GM21717 (cell line): ENCODE data around the gene SLC34A2.
"Not testable (repeated sequence)": the region's sequence is repeated elsewhere in the genome, so short reads cannot be mapped to it uniquely, and the experiment has no call there.

ENCODE experiments used
- ATAC-seq: cut with Tn5 transposase; IDR thresholded peaks from one replicate; pipeline ENCODE4 v1.9.1; 2021; ENCODE audit warnings: mild to moderate bottlenecking, moderate library complexity; ENCODE audit not compliant: unreplicated experiment

Gene SLC34A2

DNA sequence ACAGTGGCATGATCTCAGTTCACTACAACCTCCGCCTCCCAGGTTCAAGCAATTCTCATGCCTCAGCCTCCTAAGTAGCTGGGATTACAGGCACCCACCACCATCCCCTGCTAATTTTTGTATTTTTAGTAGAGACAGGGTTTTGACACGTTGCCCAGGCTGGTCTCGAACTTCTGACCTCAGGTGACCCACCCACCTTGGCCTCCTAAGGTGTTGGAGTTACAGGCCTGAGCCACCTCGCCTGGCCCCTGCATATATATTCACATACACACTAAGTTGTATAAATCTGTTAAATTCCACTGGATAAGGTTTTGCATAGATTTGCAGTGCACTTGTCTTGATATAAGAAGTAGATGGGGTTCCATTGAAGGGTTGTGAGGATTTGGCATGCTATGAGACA, 5.8 kb downstream of the SLC34A2 start:
- ATAC-seq = not testable (repeated sequence)

DNA sequence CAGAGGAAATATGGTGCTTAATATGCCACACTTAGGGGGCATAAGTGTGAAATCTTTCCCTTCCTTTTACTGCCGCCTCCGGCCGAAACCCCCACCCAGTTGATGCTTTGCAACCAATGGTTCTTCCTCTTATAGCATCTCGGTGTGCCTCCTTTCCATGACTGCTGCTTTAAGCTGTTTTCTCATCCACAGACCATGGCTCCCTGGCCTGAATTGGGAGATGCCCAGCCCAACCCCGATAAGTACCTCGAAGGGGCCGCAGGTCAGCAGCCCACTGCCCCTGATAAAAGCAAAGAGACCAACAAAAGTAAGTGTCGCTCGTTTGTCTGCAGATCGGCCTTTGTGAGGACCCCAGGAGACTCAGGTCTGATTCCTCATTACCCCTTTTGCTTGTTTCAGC, 6.7 kb downstream of the SLC34A2 start:
- ATAC-seq = no peak

DNA sequence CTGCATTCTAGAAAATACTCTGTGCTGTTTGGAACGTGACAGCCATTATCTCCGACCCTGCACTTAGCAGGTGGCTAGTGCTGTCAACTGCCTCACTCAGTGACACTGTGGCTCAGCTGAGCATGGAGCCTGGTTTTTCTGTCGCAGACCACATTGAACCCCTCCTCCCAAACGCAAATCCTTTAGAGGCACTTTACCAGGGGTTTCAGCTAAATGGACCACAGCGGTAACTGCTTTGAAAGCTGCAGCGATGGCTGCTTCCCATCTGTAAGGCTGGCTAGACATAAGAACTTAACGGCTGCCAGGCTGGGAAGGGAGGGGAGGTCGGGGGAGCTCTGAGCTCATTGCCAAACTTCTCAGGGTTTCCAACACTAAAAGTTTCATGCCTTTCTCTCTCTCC, 8.1 kb downstream of the SLC34A2 start:
- ATAC-seq = no peak

GRCh38 chr4:25666031-25666630, 10.5 kb downstream of the SLC34A2 start:
- ATAC-seq = no peak

- ATAC-seq = no peak
Measured at GRCh38 chr4:25667931-25668557, 12.4 kb downstream of the SLC34A2 start.

DNA sequence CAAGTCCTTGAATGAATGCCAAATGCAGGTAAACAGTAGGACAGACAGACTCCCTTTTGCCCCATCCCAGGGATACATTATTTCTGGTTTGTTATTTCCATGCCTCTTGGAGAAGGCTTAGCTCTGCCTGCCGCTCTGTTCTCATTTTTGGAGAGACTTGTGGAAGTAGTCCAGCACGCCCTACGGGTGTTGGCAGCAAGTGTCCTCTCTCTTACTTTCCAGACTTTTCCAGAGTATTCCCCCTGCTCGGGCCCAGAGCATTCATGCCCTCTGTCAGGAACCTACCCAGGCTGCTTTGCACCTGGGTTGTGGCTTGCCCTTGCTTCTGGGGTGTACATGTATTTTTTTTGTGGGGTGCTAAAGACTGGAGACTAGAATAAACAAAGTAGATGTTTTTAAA, 15.3 kb downstream of the SLC34A2 start:
- no peak for ATAC-seq

DNA sequence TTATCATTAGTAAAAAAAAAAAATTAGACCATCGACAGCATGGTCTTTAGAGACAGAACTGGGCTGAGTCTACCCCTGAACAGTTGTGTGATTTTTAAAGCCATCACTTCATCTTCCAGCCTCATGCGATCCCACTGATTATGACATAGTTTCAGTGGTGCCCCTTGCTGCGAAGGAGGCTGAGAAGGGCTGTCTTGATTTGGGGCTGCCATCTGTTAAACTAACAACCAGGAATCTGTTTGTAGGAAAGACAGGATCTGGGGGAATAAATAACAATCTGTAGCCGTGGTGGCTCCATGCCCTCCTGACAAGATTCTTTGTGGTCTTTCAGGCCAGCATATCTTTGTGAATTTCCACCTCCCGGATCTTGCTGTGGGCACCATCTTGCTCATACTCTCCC, 17.1 kb downstream of the SLC34A2 start:
- no peak for ATAC-seq

DNA sequence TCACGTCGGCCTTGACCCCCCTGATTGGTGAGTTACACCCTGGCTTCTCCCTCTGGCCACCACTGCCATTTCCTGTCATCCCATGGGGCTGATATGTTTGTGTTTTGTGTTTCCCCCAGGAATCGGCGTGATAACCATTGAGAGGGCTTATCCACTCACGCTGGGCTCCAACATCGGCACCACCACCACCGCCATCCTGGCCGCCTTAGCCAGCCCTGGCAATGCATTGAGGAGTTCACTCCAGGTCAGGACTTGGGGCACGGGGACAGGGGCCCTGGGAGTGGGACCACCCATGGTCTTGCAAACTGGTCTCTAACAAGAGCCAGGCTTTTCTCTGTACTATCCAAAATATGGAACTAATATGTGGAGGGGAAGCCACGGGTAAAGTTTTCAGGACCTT, 18.7 kb downstream of the SLC34A2 start:
- ATAC-seq = no peak

GRCh38 chr4:25676221-25676620, 20.6 kb downstream of the SLC34A2 start:
- no peak for ATAC-seq

DNA sequence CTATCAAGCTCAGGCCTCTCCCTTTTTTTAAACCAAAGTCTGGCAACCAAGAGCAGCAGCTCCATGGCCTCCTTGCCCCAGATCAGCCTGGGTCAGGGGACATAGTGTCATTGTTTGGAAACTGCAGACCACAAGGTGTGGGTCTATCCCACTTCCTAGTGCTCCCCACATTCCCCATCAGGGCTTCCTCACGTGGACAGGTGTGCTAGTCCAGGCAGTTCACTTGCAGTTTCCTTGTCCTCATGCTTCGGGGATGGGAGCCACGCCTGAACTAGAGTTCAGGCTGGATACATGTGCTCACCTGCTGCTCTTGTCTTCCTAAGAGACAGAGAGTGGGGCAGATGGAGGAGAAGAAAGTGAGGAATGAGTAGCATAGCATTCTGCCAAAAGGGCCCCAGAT, 21.5 kb downstream of the SLC34A2 start:
- ATAC-seq = no peak

DNA sequence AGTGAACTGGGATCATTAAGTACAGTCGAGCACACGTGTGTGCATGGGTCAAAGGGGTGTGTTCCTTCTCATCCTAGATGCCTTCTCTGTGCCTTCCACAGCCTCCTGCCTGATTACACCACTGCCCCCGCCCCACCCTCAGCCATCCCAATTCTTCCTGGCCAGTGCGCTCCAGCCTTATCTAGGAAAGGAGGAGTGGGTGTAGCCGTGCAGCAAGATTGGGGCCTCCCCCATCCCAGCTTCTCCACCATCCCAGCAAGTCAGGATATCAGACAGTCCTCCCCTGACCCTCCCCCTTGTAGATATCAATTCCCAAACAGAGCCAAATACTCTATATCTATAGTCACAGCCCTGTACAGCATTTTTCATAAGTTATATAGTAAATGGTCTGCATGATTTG, 22.3 kb downstream of the SLC34A2 start:
- no peak for ATAC-seq

GRCh38 chr4:25687773-25688172, 32.1 kb downstream of the SLC34A2 start:
- ATAC-seq = no peak

- no peak for ATAC-seq
Measured at GRCh38 chr4:25694466-25694865, 38.8 kb downstream of the SLC34A2 start.

GRCh38 chr4:25696409-25696808, 40.8 kb downstream of the SLC34A2 start:
- no peak for ATAC-seq

- ATAC-seq = no peak
Measured at GRCh38 chr4:25697516-25697915, 41.9 kb downstream of the SLC34A2 start.

GRCh38 chr4:25700661-25701060, 45.0 kb downstream of the SLC34A2 start:
- ATAC-seq = no peak

DNA sequence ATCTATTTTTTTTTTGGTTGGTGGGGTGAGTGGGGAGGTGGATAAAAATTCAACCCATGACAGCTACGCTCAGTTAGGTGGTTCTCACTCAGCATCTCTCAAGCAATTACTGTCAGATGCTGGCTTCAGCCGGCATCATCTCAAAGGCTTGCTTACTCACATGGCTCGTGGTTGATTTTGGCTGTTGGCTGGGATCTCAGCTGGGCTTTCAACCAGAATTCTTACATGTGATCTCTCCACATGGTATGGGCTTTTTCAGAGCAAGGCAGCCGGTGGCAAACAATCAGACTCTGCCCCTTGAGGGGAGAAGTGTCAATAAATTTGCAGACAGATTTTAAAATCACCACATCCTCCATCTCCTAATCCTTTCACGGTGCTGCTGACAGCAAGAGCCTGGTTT, 47.2 kb downstream of the SLC34A2 start:
- ATAC-seq = no peak

- no peak for ATAC-seq
Measured at GRCh38 chr4:25703731-25704388, 48.2 kb downstream of the SLC34A2 start.

DNA sequence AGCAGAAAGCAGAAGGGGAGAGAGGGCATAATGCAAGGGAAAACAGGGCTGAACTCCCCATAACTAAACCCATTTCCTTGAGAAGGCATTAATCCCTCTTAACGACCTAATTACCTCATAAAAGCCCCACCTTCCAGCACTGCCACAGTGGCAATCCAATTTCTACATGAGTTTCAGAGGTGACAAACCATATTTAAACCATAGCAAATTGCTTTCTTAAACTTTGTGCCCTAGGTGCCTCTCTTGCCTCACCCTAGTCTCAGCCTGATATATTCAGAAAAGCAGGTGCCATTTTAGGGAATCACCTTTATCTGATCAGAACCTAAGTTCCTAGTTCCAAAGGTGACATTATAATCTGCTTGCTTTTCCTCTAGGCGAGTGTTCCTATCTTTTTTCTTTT, 48.9 kb downstream of the SLC34A2 start:
- ATAC-seq = no peak

DNA sequence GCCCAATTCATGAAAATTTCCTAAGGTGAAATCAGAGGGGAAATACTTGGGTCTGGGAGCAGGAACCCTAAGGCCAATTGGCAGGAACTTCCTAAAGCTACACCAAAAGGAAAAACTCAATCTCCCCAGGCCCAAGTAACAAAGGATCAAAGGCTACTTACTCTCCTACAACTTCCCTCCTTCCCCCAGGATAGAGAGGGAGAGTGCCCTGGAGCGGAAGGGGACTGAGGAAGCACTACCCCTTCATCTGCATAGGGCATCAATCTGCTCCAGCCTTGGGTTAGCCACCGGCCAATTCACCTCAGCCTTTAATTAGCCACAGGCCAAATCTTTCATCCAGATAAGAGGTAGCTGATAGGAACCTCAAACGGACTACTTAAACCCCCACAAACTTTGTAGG, 55.0 kb downstream of the SLC34A2 start:
- ATAC-seq = no peak

GRCh38 chr4:25712611-25713010, 57.0 kb downstream of the SLC34A2 start:
- ATAC-seq = no peak

GRCh38 chr4:25713812-25714211, 58.2 kb downstream of the SLC34A2 start:
- no peak for ATAC-seq

GRCh38 chr4:25722964-25723363, 67.3 kb downstream of the SLC34A2 start:
- ATAC-seq = no peak
